Naive B cell (primary cell): ENCODE measurements around the gene RNF145. TPM values are rescaled to one million over a fixed set of nuclear protein-coding genes. Genes with fewer than 3 reads are reported as not detected.

ENCODE experiments used
- ATAC-seq, 2 donors: fragments of 150-1000 bp; cut with Tn5 transposase; 2 replicates each; pipeline ENCODE4 v1.10.0; 2021; ENCODE audit warnings: low read depth in 2 of 2, mild to moderate bottlenecking in 2 of 2, moderate library complexity in 2 of 2
- DNase-seq: peaks from one replicate; pipeline ENCODE4 v3.0.0; 2022
- H3K27ac Mint-ChIP-seq, 6 donors: one replicate each; pipeline ENCODE4 v1.8.0; 2020 to 2022; ENCODE audit warnings: mild to moderate bottlenecking in 6 of 6, mixed read lengths in 6 of 6, moderate library complexity in 5 of 6, inconsistent platforms in 2 of 6
- H3K27me3 Mint-ChIP-seq, 3 donors: one replicate each; pipeline ENCODE4 v1.8.0; 2021 to 2022; ENCODE audit warnings: mixed read lengths in 3 of 3, mild to moderate bottlenecking in 1 of 3
- H3K36me3 Mint-ChIP-seq, 2 donors: one replicate each; pipeline ENCODE4 v1.8.0; 2020 to 2022; ENCODE audit warnings: mixed read lengths in 2 of 2, inconsistent platforms in 1 of 2, mild to moderate bottlenecking in 1 of 2
- H3K4me1 Mint-ChIP-seq, 3 donors: one replicate each; pipeline ENCODE4 v1.8.0; 2020 to 2022; ENCODE audit warnings: mixed read lengths in 3 of 3, inconsistent platforms in 1 of 3, mild to moderate bottlenecking in 1 of 3, moderate library complexity in 1 of 3
- H3K4me3 Mint-ChIP-seq, 8 donors: one replicate each; pipeline ENCODE4 v1.8.0; 2020 to 2022; ENCODE audit warnings: mild to moderate bottlenecking in 8 of 8, mixed read lengths in 8 of 8, moderate library complexity in 8 of 8, inconsistent platforms in 2 of 8
- H3K9me3 Mint-ChIP-seq, 7 donors: one replicate each; pipeline ENCODE4 v1.8.0; 2020 to 2022; ENCODE audit warnings: mixed read lengths in 7 of 7, mild to moderate bottlenecking in 5 of 7, inconsistent platforms in 2 of 7, moderate library complexity in 1 of 7
- polyA plus RNA-seq, 6 donors: library from polyadenylated mRNA; unstranded; fragments of 300-500 nt; fragmentation: Illumina TruSeq; gene quantifications; one replicate each; pipeline ENCODE4 v1.2.3, GENCODE V29; 2021; ENCODE audit warnings: low read depth in 6 of 6

The RNF145 gene
- polyA plus RNA-seq, 6 donors from 2014 or later: 8.8 to 14.4 (median 10.4) TPM

DNA sequence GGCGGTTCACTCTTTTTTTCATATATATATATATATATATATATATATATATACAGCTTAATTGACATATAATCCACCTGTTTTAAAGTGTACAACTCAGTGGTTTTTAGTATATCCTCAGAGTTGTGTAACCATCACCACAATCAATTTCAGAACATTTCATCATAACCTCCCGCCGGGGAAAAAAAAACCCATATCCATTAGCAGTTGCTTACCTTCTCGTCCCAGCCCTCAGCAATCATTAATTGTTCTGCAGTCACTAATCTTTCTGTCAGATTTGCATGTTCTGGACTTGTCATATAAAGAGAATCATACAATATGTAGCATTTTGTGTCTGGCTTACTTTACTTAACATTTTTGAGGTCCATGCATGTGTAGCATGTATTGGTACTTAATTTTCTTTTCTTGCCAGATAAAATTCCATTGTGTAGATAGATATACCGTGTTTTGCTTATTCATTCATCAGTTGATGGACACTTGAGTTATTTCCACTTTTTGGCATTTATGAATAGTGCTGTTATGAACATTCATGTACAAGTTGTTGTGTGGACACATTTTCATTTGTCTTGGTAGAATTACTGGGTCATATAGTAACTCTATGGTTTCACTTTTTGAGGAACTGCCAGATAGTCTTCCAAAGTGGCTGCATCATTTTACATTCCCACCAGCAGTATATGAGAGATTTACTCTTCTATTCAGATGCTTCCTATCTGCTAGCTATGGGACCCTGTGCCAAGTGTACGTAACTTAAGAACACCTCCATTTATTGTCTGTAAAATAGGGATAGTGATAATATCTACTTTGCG, 3.5 kb upstream of the RNF145 start:
- DNase-seq (no peak), ATAC-seq (no peak)
- peak overlapping the region in 1 of 8 donors; percentile 56 for H3K4me3 Mint-ChIP-seq
- peaks cover 24 to 33% (median 24%) of the 10 kb centered on the region in 3 donors for H3K4me1 Mint-ChIP-seq
- H3K27ac Mint-ChIP-seq: peak overlapping the region in 1 of 6 donors; percentile 23
- H3K27me3 Mint-ChIP-seq: no peaks in the 10 kb centered on the region
- H3K9me3 Mint-ChIP-seq: no peaks in the 10 kb centered on the region
- H3K36me3 Mint-ChIP-seq: peaks cover 0 to 10% of the 10 kb centered on the region in 2 donors

DNA sequence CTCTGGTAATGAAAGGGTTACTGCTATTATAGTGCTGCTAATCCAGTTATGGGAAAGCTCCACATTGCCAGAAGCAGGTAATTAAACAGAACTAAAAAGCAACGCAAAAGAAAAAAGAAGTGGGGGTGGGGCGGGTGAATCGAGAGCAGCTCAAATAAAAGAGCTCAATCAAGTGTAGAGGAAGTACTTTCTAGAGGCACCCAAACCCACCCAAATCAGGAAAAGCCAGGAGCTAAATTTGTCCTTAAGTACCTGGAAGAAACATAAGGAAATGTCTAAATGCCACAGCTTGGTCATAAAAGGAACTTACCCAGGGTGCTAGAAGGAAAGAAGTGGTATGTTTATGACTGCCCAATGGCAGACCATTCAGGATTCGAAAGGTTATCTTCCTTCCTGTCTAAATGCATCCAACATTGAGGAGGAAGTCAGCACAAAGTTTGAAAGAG, 2.4 kb upstream of the RNF145 start:
- no peak overlapping the region for H3K27ac Mint-ChIP-seq
- H3K4me3 Mint-ChIP-seq: peak overlapping the region in 3 of 8 donors; percentile 2 to 56 (median 38)
- peaks cover 0 to 10% of the 10 kb centered on the region in 2 donors for H3K36me3 Mint-ChIP-seq
- ATAC-seq (no peak), DNase-seq (peak; percentile 9)
- no peaks in the 10 kb centered on the region for H3K27me3 Mint-ChIP-seq
- H3K4me1 Mint-ChIP-seq: peaks cover 31 to 45% (median 34%) of the 10 kb centered on the region in 3 donors
- no peaks in the 10 kb centered on the region for H3K9me3 Mint-ChIP-seq

DNA sequence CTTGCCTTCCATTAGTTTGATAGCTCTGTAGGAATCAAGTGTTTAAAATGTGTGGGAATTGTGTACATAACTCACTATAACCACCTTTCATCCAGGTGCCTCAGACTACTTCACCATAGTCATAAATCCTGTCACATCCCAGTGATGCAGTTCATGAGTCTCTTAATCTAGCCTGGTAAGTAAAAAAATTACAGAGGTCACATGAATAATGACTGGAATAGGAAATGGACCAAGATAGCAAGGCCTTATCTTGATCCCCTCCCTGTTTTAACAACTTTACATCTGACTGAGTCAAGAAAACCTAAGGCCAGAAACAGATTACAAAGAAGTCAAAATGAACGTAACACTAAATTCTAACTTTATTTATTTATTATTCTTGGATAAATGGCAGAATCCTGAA, 1.5 kb upstream of the RNF145 start:
- Mint-ChIP-seq H3K36me3 (peaks cover 0 to 10% of the 10 kb centered on the region in 2 donors), H3K4me3 (peak overlapping the region in 6 of 8 donors; percentile 19 to 98 (median 92)), H3K4me1 (peaks cover 40 to 54% (median 43%) of the 10 kb centered on the region in 3 donors), H3K27me3 (no peaks in the 10 kb centered on the region), H3K27ac (peak overlapping the region in 4 of 6 donors; percentile 54 to 97 (median 94)), H3K9me3 (no peaks in the 10 kb centered on the region)
- DNase-seq (no peak), ATAC-seq (no peak)

GRCh38 chr5:159210210-159210661, 883 bp upstream of the RNF145 start:
- peak overlapping the region; percentile 67 to 97 (median 96) for H3K27ac Mint-ChIP-seq
- peaks cover 0 to 10% of the 10 kb centered on the region in 2 donors for H3K36me3 Mint-ChIP-seq
- H3K4me3 Mint-ChIP-seq: peak overlapping the region; percentile 87 to 98 (median 95)
- no peak for DNase-seq
- H3K9me3 Mint-ChIP-seq: no peaks in the 10 kb centered on the region
- peaks cover 46 to 60% (median 49%) of the 10 kb centered on the region in 3 donors for H3K4me1 Mint-ChIP-seq
- ATAC-seq: no peak
- H3K27me3 Mint-ChIP-seq: no peaks in the 10 kb centered on the region

- ATAC-seq (peak; percentile 0 to 8), DNase-seq (no peak)
- peaks cover 46 to 63% (median 60%) of the 10 kb centered on the region in 3 donors for H3K4me1 Mint-ChIP-seq
These were observed 577 bp downstream of the RNF145 start for GRCh38 chr5:159208514-159209437.

DNA sequence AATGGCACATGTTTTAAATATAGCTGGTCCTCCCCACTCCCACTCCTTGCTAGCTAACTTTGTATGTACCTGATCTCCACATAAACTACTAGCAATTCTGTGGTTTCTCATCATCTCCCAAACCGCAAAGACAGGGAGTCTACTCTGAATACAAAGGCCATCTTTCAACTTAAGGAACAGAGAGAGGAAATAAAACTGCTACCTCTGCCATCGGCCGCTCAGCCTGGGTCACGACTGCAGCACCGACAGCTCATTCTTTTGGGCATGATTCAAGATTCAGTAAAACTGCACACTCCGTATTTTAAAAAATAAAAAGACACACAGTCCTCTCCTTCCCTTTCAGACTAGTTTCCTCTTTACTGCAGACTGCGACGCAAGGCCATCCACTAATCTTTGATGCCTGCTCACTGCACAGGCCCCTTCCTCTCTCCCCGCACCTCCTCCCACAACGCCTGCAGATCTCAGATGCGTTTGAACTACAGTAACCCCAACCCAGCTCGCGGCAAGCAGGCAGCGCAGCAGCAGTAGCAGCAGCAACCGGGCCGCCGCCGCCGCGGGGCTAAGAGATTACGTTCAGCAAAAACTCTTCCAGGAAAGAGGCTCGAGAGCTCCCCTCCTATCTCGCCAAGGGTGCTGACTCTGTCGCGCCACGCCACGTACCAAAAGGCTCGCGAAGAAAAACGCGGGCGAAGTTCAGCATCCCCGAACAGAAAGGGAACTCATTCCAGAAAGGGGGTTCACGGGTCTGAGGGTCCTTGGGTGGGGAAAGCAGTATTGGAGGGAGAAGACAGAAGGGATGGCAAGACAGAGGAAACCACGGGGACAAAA, 1.5 kb downstream of the RNF145 start:
- H3K9me3 Mint-ChIP-seq: no peaks in the 10 kb centered on the region
- peak overlapping the region; percentile 89 to 98 (median 96) for H3K27ac Mint-ChIP-seq
- no peaks in the 10 kb centered on the region for H3K27me3 Mint-ChIP-seq
- peak; percentile 62 to 66 for ATAC-seq
- H3K36me3 Mint-ChIP-seq: peaks cover 0 to 10% of the 10 kb centered on the region in 2 donors
- peak overlapping the region; percentile 91 to 100 (median 95) for H3K4me3 Mint-ChIP-seq
- DNase-seq: peak; percentile 77
- H3K4me1 Mint-ChIP-seq: peaks cover 51 to 70% (median 60%) of the 10 kb centered on the region in 3 donors

More at GRCh38 chr5:159208514-159209437, 577 bp downstream of the RNF145 start:
- H3K27me3 Mint-ChIP-seq: no peaks in the 10 kb centered on the region
- H3K27ac Mint-ChIP-seq: peak overlapping the region; percentile 89 to 98 (median 96)
- peak overlapping the region; percentile 91 to 100 (median 95) for H3K4me3 Mint-ChIP-seq
- peaks cover 0 to 10% of the 10 kb centered on the region in 2 donors for H3K36me3 Mint-ChIP-seq
- H3K9me3 Mint-ChIP-seq: no peaks in the 10 kb centered on the region

- peaks cover 51 to 70% (median 60%) of the 10 kb centered on the region in 3 donors for H3K4me1 Mint-ChIP-seq
- ATAC-seq: no peak
- peaks cover 0 to 10% of the 10 kb centered on the region in 2 donors for H3K36me3 Mint-ChIP-seq
- H3K27ac Mint-ChIP-seq: peak overlapping the region in 5 of 6 donors; percentile 81 to 98 (median 96)
- H3K27me3 Mint-ChIP-seq: no peaks in the 10 kb centered on the region
- H3K4me3 Mint-ChIP-seq: peak overlapping the region; percentile 91 to 100 (median 95)
- H3K9me3 Mint-ChIP-seq: no peaks in the 10 kb centered on the region
- DNase-seq: no peak
These were observed 2.1 kb downstream of the RNF145 start for GRCh38 chr5:159207222-159207685.

GRCh38 chr5:159206818-159207217, 2.5 kb downstream of the RNF145 start:
- peaks cover 50 to 68% (median 56%) of the 10 kb centered on the region in 3 donors for H3K4me1 Mint-ChIP-seq
- ATAC-seq (no peak), DNase-seq (no peak)
- peaks cover 0 to 10% of the 10 kb centered on the region in 2 donors for H3K36me3 Mint-ChIP-seq
- peak overlapping the region; percentile 13 to 98 (median 92) for H3K27ac Mint-ChIP-seq
- H3K27me3 Mint-ChIP-seq: no peaks in the 10 kb centered on the region
- no peaks in the 10 kb centered on the region for H3K9me3 Mint-ChIP-seq
- H3K4me3 Mint-ChIP-seq: peak overlapping the region; percentile 84 to 98 (median 94)

DNA sequence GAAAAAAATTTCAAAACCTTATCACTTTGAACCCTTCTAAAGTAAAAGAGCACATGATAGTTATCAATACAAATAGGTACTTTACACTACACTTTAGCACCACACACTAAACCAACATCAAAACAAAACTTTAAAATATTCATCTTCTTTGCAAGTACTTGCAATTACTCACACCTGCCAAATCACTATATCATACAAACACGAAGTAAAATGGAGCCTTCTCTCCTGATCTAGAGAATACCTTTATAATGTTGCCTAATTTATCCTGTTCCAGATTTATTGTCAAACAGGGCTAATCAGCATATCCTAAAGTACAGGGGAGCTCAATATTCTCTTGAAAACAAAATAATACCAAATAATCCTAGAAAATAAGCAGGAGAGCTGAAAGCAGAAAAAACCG, 3.0 kb downstream of the RNF145 start:
- ATAC-seq (no peak), DNase-seq (no peak)
- Mint-ChIP-seq H3K4me1 (peaks cover 46 to 64% (median 52%) of the 10 kb centered on the region in 3 donors), H3K4me3 (peak overlapping the region; percentile 84 to 98 (median 94)), H3K36me3 (peaks cover 0 to 10% of the 10 kb centered on the region in 2 donors), H3K27me3 (no peaks in the 10 kb centered on the region), H3K27ac (peak overlapping the region; percentile 13 to 98 (median 92)), H3K9me3 (no peaks in the 10 kb centered on the region)

DNA sequence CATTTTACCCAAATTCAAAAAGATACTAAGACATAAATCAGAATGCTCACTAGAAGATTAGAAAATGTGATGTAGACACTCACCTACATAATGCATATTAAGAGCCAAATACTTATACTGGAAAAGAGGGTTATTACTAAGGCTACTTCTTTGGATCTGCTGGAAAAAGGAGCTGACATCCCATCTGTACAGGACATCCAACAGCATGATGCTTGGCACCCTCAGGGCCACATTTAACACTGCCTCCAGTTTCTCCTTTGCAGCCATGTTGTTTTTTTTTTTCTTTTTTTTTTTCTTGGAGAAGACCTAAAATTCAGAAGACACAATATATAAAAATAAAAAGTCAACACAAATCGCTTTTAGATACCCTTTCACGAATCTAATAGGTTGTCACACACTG, 6.0 kb downstream of the RNF145 start:
- H3K4me1 Mint-ChIP-seq: peaks cover 50 to 67% (median 51%) of the 10 kb centered on the region in 3 donors

DNA sequence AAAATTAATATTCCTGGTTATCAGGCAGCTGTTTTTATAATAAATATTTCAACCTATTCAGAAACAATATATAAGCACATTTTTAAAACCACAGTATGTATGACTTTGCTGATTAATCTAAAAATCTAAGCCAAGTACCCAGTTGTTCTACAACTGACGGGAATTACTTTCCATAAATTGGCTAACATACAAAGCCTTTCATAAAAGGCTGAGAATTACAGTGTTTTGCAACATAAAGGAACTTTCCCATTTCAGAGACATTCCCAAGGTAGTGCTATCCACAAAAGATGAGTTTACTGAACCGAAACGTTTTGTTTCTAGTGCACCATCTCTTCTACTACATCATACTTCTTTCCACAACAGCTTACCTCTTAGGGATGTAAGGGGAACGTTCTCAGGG, 7.2 kb downstream of the RNF145 start:
- Mint-ChIP-seq H3K4me3 (no peak overlapping the region), H3K36me3 (peaks cover 0 to under 1% of the 10 kb centered on the region in 2 donors), H3K9me3 (no peaks in the 10 kb centered on the region), H3K4me1 (peaks cover 44 to 70% (median 47%) of the 10 kb centered on the region in 3 donors), H3K27me3 (no peaks in the 10 kb centered on the region), H3K27ac (no peak overlapping the region)
- no peak for DNase-seq
- no peak for ATAC-seq

More for the DNA sequence above, 6.0 kb downstream of the RNF145 start:
- Mint-ChIP-seq H3K4me3 (no peak overlapping the region), H3K9me3 (no peaks in the 10 kb centered on the region), H3K36me3 (peaks cover 0 to 5% of the 10 kb centered on the region in 2 donors), H3K27me3 (no peaks in the 10 kb centered on the region), H3K27ac (peak overlapping the region in 1 of 6 donors; percentile 76)
- DNase-seq: no peak
- ATAC-seq: no peak

- Mint-ChIP-seq H3K9me3 (no peaks in the 10 kb centered on the region), H3K27ac (peak overlapping the region in 5 of 6 donors; percentile 39 to 96 (median 79)), H3K4me1 (peaks cover 49 to 64% (median 52%) of the 10 kb centered on the region in 3 donors), H3K36me3 (peaks cover 12 to 20% of the 10 kb centered on the region in 2 donors), H3K27me3 (no peaks in the 10 kb centered on the region), H3K4me3 (peak overlapping the region in 5 of 8 donors; percentile 1 to 74 (median 64))
- no peak for ATAC-seq
- no peak for DNase-seq
These were observed 9.6 kb downstream of the RNF145 start for GRCh38 chr5:159199780-159200179.
